ENCODE measurements around the gene TEX264.

TEX264 gene

DNA sequence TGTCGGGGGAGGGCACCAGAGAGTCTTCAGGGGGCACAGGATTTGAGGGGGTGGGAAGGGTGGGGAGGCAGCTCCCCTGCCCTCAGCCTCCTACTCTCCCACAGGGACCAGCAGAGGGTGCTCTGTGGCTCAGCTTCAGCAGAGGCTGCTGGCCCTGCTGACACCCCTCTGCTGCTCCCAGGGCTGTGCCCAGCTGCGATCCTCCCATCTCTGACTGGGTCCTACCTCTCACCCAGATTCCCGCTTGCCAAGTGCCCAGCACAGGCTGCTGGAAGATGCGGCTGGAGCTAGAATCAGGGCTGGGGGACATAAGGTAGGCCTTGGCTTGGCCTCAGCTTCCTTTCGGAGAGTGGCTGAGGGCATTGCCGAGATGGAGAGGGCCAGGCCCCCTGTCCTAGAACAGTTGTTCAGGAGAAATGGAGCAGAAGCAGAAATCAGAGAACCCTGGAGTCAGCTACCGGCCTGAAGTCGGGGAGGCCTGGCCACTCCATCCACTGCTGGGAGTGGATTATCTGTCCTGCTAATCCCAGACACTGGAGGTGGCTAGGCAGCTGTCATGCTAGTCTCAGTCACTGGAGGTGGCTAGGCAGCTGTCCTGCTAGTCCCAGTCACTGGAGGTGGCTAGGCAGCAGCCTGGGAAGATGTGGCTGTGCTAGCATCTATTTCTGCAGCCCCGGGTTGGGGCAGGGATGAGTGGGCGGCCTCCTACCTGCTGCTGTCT, 39.7 kb downstream of the TEX264 start:
- H3K4me3 ChIP-seq (ENCODE audit: low read length): no peak overlapping the region
- DNase-seq (ENCODE audit: low read depth): no peak
- TF ChIP-seq, protein P1, sequence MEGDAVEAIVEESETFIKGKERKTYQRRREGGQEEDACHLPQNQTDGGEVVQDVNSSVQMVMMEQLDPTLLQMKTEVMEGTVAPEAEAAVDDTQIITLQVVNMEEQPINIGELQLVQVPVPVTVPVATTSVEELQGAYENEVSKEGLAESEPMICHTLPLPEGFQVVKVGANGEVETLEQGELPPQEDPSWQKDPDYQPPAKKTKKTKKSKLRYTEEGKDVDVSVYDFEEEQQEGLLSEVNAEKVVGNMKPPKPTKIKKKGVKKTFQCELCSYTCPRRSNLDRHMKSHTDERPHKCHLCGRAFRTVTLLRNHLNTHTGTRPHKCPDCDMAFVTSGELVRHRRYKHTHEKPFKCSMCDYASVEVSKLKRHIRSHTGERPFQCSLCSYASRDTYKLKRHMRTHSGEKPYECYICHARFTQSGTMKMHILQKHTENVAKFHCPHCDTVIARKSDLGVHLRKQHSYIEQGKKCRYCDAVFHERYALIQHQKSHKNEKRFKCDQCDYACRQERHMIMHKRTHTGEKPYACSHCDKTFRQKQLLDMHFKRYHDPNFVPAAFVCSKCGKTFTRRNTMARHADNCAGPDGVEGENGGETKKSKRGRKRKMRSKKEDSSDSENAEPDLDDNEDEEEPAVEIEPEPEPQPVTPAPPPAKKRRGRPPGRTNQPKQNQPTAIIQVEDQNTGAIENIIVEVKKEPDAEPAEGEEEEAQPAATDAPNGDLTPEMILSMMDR (conservative IDR thresholded peaks at IDR 0.05; ENCODE audit: low read depth, low read length): peak; percentile 44

DNA sequence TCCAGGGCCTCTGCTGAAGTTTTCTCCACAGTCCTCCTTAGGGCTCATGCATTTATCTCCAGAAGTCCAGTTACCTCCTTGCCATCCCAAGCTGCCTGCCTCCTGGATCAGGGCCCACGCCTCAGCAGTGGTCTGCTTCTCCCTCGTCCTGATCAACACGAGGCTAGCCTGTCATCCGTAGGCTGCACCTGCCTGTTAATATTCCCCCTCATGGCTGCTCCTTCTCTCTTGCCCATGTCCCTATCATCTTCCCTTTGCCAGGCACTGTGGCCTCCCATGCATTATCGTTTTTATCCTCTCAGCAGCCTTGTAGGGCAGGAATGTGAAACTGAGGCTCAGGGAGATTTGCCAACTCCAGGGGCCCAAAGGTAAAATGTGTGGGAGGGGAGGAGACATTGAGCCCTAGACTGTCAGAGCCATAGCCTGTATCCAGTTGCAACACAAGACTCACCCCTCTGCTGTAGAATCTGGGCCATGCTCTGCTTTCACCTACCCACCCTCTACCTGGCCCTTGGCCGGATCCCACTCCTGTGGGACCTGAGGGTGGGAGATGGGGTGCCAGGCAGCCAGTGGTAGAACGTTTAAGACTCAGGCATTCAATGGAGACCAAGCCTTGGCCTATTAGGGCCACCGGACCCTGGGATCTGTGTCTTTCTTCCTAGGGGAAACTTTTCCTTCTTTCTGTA, 40.4 kb downstream of the TEX264 start:
- TF ChIP-seq, protein P1 (conservative IDR thresholded peaks at IDR 0.05; ENCODE audit: low read depth, low read length): no peak
- no peak for DNase-seq (ENCODE audit: low read depth)
- no peak overlapping the region for H3K4me3 ChIP-seq (ENCODE audit: low read length)

DNA sequence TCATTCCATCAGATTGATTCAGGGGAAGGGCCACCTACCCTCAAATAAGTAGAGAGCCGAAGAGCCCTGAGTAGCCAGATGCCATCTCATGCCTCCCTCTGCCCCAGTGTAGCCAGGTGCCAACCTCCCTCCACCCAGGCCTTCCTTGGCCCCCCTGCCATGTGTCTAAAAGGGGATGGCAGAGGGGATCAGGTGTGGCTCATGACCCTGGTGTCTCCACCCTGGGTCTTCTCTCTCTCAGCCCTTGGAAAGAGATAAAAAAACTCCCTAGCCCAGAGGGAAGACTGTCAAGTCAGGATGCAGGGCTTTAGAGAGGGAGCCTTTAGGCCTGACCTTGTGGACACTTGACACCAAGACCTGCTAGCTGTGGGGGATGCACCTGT, 41.0 kb downstream of the TEX264 start:
- H3K4me3 ChIP-seq (ENCODE audit: low read length): no peak overlapping the region
- no peak for DNase-seq (ENCODE audit: low read depth)
- TF ChIP-seq, protein P1 (conservative IDR thresholded peaks at IDR 0.05; ENCODE audit: low read depth, low read length): no peak

DNA sequence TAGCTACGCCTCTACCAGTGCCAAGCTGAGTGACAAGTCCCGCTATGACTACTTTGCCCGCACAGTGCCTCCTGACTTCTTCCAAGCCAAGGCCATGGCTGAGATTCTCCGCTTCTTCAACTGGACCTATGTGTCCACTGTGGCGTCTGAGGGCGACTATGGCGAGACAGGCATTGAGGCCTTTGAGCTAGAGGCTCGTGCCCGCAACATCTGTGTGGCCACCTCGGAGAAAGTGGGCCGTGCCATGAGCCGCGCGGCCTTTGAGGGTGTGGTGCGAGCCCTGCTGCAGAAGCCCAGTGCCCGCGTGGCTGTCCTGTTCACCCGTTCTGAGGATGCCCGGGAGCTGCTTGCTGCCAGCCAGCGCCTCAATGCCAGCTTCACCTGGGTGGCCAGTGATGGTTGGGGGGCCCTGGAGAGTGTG, 41.5 kb downstream of the TEX264 start:
- no peak for DNase-seq (ENCODE audit: low read depth)
- TF ChIP-seq, protein P1 (conservative IDR thresholded peaks at IDR 0.05; ENCODE audit: low read depth, low read length): no peak
- H3K4me3 ChIP-seq (ENCODE audit: low read length): no peak overlapping the region

DNA sequence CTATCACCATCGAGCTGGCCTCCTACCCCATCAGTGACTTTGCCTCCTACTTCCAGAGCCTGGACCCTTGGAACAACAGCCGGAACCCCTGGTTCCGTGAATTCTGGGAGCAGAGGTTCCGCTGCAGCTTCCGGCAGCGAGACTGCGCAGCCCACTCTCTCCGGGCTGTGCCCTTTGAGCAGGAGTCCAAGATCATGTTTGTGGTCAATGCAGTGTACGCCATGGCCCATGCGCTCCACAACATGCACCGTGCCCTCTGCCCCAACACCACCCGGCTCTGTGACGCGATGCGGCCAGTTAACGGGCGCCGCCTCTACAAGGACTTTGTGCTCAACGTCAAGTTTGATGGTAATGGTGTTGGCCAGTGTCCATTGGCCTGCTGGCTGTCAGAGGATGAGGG, 41.9 kb downstream of the TEX264 start:
- TF ChIP-seq, protein P1 (conservative IDR thresholded peaks at IDR 0.05; ENCODE audit: low read depth, low read length): no peak
- H3K4me3 ChIP-seq (ENCODE audit: low read length): no peak overlapping the region
- DNase-seq (ENCODE audit: low read depth): no peak

DNA sequence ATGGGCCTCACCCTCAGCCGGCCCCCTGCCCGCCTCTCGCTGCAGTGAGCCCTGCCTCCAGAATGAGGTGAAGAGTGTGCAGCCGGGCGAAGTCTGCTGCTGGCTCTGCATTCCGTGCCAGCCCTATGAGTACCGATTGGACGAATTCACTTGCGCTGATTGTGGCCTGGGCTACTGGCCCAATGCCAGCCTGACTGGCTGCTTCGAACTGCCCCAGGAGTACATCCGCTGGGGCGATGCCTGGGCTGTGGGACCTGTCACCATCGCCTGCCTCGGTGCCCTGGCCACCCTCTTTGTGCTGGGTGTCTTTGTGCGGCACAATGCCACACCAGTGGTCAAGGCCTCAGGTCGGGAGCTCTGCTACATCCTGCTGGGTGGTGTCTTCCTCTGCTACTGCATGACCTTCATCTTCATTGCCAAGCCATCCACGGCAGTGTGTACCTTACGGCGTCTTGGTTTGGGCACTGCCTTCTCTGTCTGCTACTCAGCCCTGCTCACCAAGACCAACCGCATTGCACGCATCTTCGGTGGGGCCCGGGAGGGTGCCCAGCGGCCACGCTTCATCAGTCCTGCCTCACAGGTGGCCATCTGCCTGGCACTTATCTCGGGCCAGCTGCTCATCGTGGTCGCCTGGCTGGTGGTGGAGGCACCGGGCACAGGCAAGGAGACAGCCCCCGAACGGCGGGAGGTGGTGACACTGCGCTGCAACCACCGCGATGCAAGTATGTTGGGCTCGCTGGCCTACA, 44.4 kb downstream of the TEX264 start:
- no peak overlapping the region for H3K4me3 ChIP-seq (ENCODE audit: low read length)
- TF ChIP-seq, protein P1 (conservative IDR thresholded peaks at IDR 0.05; ENCODE audit: low read depth, low read length): no peak
- DNase-seq (ENCODE audit: low read depth): no peak
